Globus pallidus (tissue), 1 donor: ENCODE measurements around the gene SUN1.
"Not testable (repeated sequence)": the region's sequence is repeated elsewhere in the genome, so short reads cannot be mapped to it uniquely, and the experiment has no call there.

Experiments
- DNase-seq: peaks from one replicate; pipeline ENCODE4 v3.0.0-alpha.2; 2015; ENCODE audit warnings: low spot score

Gene SUN1

DNA sequence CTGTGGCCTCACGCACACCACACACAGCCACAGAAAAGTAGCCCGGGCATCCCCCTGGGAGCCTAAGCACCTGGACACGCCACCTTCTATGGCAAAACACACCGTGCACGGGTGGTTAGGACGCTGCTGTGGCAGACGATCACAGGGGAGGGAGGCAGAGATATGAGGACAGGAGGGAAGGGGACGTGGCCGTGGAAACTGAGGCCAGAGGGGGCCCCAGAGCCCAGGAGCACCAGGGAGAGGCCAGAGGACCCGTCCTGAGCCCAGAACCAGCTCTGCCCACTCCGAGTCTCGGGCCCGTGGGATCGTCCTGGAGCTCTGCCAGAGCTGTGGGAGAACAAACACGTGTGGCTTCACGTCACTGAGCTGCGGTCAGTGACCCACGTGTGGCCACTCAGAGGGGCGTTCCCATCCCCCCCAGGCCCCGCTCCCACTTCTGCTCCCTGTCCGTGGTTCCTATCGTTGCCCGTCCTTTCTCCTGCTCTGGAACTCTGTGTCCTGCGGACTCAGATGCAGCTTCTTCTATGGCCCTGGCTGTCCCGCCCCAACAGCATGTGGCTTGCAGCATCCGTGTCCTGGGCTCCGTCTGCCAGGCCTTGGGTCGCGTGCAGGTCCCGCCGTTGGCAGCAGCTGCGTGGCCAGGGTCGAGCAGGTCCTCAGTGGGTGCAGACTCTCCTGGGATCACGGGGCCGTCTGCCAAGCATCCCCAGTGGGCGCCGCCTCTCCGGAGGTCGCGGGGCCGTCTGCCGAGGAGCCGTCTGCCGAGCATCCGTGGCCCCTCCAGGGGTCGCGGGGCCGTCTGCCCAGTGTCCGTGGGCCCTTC, 75.1 kb downstream of the SUN1 start:
- no peak for DNase-seq

DNA sequence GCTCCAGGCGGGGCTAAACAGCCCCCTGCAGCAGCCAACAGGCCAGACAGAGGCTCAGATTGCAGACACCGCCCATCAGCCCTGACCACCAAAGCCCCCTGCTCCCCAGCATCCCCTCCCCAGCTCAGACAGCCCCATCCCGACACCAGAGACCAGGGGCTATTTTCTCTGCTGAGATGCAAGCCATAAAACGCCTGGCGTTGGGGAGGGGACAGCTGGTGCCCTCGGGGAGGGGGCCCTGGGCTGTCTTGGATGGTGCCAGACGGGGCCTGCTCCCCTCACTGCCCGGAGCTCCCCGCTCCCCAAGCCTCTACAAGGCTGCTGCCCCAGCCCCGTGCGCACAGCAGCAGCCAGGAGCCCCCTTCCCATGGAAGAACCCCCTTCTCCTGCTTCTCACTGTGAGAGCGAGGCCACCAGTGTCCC, 75.9 kb downstream of the SUN1 start:
- DNase-seq, result no peak

DNA sequence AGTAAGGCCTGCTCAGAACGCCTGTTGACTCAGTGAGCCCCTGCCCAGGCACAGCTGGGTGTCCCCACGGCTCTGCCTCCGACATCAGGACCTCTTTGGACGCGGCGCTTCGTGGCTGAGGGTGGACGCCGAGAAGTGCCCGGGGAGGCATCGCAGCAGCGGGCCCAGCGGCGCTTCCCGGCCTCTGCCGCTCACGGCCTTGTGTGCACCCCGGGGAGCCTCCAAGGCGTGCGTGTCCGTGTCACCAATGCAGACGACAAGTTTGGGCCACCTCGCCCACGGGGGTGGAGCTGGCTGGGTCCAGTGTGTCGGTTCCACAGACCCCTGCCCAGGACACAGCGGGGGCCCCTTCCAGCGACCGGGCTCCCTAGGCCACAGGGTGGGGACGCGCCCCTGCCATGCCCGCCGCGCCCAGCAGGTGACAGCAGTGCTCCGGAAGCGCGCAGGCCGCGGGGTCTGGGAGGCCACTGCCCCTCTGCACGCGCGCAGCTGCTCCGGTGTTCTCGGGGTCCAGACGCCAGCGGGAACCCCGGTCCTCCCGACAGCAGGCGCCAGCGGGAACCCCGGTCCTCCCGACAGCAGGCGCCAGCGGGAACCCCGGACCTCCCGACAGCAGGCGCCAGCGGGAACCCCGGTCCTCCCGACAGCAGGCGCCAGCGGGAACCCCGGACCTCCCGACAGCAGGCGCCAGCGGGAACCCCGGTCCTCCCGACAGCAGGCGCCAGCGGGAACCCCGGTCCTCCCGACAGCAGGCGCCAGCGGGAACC, 76.5 kb downstream of the SUN1 start:
- not testable (repeated sequence) for DNase-seq

DNA sequence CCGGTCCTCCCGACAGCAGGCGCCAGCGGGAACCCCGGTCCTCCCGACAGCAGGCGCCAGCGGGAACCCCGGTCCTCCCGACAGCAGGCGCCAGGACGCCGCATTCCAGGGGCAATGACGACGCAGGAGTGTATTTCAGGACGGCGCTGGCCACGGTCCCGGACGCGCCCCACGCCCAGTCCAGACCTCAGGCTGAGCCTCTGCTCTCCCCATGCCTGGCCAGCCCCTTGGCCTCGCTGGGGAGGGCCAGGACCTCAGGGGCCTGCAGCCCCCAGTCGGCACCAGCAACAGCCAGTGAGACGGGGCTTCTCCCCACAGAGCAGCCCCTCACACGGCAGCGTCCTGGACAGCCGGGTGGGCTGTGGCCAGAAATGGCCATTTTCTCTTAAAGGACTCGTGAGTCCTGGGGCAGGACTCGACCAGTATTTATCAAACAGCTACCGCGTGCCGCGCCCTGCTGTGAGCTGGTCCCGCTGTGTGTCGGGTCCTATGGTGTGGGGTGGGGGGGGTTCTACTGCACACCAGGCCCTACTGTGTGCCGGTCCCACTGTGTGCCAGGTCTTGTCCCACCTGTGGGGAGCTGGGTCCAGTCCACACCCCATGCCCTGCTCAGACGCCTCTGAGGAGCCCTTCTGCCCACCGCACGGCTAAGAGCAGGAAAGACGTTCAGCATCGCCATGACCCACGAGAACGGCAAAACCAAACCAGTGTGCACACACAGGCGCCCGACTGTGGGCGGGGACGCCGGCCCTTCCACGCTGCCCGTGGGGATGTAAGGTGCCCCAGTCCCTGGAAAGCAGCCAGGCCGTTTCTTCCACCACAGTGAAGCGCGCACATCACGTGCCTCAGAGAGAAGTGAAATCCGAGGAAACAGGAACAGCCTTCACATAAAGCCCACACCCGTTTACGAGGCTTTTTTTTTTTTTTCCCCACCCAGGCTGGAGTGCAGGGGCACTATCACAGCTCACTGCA, 77.4 kb downstream of the SUN1 start:
- peak; percentile 71 for DNase-seq

DNA sequence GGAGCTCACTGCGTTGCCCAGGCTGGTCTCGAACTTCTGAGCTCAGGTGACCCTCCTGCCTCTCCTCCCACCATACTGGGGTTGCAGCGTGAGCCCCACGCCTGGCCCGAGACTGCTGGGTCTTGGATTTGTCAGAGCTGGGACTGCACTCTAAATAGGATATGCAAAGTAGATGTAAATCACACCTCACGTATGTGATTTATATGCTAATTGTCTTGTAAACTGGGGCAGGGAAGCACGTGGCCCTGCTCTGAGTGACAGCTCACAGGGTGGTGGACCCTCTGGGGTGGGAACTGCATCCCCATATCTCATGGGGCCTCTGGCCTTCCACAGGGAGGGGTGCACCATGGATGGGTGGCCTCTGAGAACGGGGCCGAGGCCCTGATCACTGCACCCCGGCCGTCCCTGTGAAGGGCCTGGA, 78.2 kb downstream of the SUN1 start:
- DNase-seq, result no peak

DNA sequence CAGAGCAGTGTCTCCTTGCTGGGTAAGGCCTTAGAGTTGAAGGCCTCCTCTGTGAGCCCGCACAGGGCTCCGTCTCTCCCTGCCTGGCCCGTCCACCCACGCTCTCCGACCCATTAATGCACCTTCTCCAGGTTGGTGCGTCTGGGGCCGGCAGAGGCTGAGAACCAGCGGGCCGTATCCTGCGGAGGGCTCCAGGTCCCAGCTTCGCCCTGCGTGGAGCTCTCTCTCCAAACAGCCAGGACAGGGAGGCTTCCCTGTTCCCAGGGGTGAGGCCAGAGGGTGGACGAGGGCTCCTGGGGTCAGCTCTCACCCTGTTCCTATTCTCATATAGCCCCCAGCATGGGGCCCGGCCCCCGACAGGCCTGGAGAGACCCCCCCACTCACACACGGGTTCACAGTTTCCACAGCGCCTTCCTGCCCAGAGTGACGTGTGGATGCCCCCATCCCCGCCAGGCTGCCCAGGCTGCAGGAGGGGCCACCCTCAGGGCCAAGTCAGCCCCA, 78.7 kb downstream of the SUN1 start:
- no peak for DNase-seq

DNA sequence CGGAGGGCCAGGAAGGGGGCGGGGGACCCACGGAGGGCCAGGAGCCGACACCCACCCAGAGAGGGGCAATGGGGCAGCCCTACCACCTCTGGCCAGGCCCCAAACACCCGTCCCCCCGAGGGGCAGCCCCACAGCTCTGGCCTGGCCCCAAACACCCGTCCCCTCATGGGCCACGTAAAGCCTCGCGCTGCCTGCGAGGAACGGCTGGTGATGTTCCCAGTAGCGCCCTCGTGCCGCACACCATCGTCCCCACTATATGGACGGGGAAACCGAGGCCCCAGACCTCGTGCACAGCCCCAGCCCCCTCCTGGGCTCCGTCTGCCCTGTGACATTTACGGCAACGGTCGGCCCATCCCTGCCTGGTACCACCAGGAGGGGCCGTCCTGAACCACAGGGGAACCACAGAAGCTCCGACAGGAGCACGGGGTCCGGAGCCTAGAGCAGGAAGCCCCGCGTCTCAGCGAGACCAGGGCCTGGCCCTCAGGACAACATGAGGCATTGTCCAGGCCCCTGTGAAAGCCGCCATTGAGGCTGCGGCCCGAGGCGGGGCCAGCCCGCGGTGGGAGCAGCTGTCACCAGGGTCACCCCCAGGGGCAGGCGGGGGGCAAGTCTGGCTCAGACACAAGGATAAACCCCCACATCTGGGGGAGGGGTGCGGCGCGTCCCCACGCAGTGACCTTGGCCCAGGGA, 79.7 kb downstream of the SUN1 start:
- DNase-seq, result peak; percentile 93

DNA sequence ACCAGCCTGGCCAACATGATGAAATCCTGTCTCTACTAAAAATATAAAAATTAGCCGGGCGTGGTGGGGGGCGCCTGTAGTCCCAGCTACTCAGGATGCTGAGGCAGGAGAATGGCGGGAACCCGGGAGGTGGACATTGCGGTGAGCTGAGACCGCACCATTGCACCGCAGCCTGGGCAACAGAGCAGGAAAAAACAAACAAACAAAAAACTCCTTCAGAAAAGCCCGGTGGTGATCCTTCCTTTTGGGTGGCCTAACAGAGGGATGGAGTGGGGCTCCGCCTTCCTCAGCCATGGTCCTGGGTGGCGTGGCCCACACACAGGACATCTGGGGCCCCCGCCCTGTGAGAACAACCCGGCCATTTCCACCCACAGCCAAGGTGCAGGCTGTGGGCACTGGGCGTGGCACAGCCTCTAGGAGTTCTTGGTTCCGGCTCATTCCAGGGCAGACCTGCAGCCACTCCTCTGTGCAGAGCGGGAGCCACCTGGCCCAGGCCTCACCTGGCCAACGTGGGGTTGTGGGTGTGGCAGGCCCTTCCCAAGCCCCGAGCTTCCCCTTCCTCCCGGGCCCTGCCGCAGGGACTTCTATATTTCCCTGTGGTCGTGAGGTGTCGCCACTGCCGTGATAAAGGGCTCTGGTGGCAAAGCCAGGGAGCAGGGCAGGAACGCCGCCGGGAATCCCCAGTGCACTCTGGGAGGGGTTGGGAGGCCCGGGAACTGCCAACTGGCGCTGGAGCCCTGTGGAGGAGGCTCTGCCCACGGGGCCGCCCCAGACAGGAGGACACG, 81.7 kb downstream of the SUN1 start:
- peak; percentile 84 for DNase-seq

DNA sequence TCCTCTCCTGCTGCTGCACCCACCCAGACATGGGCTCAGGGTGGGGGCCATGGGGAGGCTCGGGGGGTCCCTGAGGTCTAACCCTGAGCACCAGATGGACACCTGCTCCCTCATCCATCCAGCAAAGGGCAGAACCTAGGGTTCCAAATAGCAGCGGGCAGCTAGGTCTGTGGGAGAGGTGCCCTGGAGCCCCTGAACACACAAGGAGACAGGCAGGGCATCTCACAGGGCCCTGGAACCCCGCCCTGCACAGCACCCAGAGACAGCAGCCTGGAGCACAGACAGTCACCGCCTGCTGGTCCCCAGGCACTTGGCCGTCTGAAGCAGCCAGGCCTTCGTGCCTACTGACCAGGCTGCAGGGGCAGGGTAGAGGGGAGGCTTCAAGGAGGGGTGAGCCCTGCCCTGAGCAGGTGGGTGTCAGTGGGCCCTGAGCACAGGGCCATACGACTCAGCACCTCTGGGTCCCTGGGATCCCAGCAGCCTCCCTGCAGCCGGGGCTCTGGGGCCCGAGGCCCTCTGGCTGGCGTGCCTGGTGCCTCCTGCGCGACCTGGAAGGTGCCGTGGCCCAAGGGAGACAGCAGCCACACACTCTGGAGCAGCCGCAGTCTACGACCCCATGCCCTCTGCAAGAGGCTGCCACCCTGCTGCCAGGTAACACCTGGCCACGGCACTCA, 82.4 kb downstream of the SUN1 start:
- DNase-seq, result no peak

DNA sequence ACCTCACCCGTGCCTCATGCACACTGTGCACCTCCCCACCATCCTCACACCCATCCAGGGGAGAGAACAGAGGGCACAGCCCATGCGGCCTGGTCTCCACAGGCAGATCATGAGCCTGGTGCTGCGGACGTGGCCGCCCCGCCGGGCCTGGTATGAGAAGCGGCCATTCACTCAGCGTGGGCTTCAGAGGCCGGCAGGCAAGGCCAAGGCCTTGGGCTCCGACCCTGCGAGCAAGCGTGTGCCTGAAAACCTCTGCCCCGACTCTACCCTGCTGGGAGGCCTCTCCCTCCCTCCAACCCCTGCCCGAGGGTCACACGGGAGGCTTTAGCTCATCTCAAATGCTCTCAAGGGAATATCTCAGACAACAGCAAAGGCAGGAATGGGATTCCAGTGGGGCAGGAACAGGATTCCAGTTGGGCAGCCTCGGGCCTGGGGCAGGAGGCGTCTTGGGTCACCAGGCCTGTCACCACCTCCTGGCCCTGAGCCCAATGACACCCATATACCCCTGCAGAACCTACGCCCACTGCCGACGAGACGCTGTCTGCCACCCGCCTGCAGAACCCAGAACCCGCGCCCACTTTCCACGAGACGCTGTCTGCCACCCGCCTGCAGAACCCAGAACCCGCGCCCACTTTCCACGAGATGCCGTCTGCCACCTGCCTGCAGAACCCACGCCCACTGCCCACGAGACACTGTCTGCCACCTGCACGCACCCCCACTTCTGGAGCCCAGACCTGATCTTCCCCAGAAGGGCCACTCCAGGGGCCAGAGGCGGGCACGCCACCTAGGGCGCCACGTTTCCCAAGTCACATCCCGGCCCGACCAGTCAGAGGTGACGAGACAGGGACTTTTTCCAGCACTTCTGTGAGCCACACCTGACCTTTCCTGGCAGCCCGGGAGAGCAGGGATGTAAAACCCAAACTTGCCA, 83.3 kb downstream of the SUN1 start:
- no peak for DNase-seq

DNA sequence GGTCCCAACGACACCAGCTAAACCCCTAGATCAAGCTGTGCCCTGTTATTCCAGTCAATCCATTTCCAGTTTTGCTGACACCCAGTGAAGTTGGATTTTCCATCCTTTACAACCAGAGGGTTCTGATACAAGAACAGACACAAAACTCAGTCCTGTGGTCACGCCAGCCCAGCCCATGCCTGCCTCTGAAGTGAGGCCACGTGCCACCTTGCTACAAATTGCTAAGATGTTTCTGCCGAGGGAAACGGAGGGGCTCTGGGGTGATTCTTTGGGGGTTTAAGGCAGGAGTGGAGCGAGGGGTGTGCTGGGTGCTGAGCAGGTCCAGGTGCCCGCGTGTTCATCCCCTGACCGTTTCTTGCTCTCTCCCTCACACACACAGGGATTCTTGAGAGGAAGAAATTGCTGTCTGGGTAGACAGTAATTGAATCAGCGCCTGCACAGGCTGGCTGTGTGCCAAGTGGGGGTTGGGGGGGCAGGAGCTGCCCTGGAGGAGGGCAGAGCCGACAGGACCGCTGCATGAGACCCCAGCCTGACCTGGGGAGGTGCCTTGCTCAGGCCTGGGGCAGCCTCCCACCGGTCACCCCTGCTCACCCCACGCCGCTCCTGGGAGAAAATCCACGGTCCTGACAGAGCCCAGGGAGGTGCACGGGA, 84.1 kb downstream of the SUN1 start:
- no peak for DNase-seq

DNA sequence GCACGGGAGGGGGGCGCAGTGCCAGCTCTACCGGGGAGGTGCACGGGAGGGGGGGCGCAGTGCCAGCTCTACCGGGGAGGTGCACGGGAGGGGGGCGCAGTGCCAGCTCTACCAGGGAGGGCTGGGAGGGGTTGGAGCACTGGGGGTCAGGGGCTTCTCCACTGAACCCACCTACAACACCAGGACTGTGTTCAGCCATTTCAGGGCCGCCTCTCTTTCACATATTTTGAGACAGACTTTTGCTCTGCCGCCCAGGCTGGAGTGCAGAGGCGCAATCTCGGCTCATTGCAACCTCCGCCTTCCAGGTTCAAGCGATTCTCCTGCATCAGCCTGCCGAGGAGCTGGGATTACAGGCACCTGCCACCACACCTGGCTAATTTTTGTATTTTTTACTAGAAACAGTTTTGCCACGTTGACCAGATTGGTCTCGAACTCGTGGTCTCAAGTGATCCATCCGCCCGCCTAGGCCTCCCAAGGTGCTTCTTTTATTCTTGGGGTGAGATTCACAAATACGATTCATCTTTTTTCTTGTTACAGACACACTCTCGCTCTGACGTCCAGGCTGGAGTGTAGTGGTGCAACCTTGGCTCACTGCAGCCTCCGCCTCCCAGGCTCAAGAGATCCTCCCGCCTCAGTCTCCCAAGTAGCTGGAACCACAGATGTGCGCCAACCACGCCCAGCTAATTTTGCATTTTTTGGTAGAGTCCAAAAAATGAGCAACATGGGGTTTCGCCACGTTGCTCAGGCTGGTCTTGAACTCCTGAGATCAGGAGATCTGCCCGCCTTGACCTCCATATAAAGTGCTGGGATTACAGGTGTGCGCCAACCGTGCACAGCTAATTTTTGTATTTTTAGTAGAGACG, 85.2 kb downstream of the SUN1 start:
- DNase-seq, result no peak

DNA sequence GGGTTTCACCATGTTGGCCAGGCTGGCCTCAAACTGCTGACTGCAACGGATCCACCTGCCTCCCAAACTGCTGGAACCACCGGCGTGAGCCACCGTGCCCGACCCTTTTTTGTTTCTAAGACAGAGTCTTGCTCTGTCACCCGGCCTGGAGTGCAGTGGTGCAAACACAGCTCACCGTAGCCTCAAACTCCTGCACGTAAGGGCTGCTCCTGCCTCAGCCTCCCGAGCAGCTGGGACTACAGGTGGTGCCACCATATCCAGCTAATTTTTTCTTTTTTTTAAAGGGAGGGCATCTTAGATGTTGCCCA, 85.8 kb downstream of the SUN1 start:
- DNase-seq, result no peak

DNA sequence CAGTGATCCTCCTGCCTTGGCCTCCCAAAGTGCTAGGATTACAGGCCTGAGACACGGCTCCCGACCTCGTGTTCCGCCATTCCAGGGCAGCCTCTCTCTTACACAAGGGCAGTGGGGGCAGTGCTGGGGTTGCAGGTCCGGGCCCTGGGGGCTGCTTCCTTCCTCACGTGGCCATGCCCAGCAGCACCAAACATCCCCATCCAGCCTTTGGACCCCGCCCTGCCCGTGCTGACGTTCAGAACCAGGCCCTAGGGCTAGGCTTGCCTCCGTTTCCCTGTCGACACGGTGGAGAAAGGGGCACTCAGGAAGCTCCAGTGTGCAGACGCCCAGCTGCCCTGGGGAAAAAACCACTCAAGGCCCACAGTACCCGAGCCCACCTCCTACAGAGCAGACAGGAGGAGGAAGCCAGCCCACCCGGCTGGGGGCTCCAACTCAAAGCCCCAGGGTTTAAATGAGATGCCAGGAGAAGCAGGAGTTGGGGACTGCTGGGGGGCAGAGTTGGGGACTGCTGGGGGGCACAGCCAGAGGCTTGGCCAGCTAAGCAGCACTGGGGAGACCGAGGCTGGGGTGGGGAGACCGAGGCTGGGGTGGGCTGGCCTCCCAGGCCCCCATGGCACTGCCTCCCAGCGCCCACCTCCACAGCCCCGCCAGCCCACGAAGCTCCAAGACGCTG, 86.3 kb downstream of the SUN1 start:
- DNase-seq, result no peak

DNA sequence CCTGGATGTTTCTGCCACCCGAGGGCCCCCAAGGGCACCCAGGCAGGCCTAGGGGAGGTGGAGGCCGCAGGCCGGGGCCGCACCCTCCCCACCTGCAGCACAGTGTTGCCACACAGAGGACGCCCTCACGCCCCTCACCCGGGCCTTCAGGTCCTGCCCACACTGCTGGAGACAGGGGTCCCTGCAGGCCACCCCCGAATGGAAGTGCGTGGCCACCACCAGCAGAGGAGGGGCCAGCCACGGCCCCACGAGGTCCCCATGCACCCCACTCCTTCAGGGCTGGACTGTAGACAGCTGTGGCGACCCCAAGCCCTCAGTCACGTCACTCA, 86.8 kb downstream of the SUN1 start:
- DNase-seq, result no peak

DNA sequence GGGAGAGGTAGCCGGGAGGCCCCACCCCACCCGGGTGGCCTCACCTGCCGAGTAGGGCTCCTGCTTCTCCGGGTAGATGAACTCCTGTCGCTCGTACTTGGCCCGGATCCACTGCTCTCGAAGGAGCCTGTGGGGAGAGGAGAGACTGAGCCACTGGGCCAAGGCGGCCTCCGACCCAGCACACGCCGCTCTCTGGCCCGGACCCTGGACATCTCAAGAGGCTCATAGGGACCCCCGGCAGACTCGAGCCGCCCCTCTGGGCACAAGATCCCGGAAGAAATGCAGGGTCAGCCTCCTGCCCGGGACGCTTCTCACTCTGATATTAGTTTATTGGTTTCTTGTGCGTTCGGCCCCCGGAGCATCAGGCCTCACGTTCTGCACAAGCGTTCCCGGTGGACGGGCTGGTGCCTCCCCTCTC, 87.7 kb downstream of the SUN1 start:
- DNase-seq, result no peak
